NB4 (cell line): ENCODE results near the gene YIPF2.

Source experiments
- DNase-seq: peaks from one replicate; pipeline ENCODE4 v3.0.0; 2010; ENCODE audit warnings: low read depth
- H3K4me3 ChIP-seq: one replicate; pipeline ENCODE4 v1.5.1; 2011; ENCODE audit warnings: mild to moderate bottlenecking, low read depth, low read length, moderate library complexity
- MYC ChIP-seq: IDR thresholded peaks from 2 replicates; pipeline ENCODE4 v1.6.1; 2011; ENCODE audit warnings: low read depth, low read length
- POLR2A ChIP-seq: IDR thresholded peaks from 2 replicates; pipeline ENCODE4 v1.6.1; 2011; ENCODE audit warnings: mild to moderate bottlenecking; ENCODE audit not compliant: insufficient read length; ENCODE audit errors: extremely low read depth
- TF ChIP-seq, protein P1 (sequence below): IDR thresholded peaks from 2 replicates; pipeline ENCODE4 v1.6.1; 2011; ENCODE audit warnings: low read depth, low read length
- TF ChIP-seq, protein P2 (sequence below): IDR thresholded peaks from one replicate; pipeline ENCODE4 v1.5.1; 2012; ENCODE audit warnings: low read depth, low read length

The YIPF2 gene

DNA sequence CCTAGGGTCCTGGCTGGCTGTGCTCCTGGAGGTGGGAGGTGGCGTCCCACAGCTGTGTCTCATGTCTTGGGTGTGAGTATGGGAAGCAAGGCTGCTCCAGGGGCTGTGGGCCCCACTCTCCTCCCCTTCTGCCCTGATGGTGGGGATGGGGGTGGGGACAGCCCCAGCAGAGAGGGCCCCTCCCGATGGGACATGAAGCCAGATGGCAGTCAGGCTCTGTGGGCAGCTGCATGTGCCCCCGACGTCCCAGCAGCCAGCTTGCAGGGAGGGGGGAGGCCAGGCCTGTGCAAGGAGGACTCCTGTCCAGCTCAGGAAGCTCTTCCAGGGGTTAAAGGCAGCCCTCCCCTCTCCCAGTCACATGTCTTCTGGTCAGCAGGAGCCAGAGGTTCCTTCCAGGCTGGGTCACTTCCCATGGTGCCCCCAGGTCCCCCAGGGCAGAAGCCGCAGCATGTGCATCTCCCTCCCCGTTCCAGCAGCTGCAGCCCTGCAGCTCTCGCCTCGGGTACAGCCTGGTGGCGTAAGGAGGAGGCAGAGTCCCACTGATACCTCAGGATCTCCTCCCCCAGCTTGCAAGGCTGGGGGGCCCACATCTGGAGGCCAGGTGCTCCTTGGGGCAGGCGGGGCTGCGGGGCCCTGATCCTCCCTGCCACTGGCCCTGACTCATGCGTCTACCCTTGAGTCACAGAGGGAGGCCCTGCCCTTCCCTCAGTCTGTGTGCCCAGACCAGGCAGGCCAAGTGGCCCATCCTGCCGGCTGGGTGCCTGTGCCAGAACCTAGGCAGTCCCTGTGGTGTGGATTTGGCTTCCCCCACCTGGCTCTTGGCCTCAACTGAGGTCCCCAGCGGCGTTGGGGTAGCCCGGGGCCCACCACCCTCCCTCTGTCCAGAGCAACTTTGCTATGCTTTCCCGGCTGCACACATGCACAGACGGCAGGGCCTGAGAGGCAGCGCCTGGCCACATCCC is 13.0 kb downstream of the YIPF2 start:
- TF ChIP-seq MYC (no peak), POLR2A (no peak)
- TF ChIP-seq, protein P1, sequence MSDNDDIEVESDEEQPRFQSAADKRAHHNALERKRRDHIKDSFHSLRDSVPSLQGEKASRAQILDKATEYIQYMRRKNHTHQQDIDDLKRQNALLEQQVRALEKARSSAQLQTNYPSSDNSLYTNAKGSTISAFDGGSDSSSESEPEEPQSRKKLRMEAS = no peak
- TF ChIP-seq, protein P2, sequence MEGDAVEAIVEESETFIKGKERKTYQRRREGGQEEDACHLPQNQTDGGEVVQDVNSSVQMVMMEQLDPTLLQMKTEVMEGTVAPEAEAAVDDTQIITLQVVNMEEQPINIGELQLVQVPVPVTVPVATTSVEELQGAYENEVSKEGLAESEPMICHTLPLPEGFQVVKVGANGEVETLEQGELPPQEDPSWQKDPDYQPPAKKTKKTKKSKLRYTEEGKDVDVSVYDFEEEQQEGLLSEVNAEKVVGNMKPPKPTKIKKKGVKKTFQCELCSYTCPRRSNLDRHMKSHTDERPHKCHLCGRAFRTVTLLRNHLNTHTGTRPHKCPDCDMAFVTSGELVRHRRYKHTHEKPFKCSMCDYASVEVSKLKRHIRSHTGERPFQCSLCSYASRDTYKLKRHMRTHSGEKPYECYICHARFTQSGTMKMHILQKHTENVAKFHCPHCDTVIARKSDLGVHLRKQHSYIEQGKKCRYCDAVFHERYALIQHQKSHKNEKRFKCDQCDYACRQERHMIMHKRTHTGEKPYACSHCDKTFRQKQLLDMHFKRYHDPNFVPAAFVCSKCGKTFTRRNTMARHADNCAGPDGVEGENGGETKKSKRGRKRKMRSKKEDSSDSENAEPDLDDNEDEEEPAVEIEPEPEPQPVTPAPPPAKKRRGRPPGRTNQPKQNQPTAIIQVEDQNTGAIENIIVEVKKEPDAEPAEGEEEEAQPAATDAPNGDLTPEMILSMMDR = no peak
- peak; percentile 36 for DNase-seq
- H3K4me3 ChIP-seq = no peak overlapping the region

DNA sequence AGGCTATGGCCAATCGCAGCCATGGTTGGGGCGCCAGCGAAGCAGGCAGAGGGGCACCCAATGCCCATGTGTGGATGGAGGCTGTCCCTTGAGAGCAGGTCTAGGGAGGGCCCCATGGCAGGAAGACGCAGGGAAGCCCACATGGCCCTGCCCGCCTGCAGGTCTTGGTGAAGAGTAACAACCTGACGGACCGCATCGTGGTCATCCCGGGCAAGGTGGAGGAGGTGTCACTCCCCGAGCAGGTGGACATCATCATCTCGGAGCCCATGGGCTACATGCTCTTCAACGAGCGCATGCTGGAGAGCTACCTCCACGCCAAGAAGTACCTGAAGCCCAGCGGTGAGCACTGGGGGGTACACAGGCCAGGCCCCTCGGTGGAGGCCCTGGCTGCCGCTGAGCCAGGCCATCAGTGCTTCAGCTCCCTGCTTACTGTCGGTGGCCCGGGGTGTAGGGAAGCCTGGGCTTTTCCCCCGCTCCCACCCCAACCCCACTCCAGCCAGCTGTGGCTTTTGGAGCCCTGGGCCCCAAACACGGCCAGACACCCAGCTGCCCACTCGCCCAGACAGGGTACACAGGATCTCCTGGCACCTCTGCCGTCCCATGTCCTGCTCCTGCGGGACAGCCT is 14.6 kb downstream of the YIPF2 start:
- no peak overlapping the region for H3K4me3 ChIP-seq
- no peak for DNase-seq
- TF ChIP-seq MYC (no peak), POLR2A (no peak)

DNA sequence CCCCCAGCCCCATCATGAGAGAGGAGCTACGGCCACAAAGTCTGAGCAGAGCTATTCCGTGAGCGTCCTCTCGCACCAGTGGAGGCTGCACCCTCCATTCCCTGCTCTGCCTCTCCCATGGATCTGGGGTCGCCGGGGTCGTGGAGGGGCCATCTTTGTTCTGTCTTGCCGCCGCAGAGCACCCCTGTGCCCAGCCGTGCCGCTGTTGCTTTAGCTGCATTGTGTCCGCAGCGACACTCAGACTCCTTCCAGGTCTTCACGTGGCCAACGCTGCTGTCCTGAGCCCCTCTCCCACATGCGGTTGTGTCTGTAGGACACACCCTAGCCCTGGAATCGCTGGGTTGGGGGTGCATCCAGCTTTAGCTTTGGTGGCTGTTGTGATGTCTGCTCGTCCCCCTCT is 15.8 kb downstream of the YIPF2 start:
- DNase-seq = no peak
- TF ChIP-seq POLR2A (no peak), MYC (no peak)
- TF ChIP-seq, protein P1 = no peak
- TF ChIP-seq, protein P2 = no peak
- H3K4me3 ChIP-seq = no peak overlapping the region

DNA sequence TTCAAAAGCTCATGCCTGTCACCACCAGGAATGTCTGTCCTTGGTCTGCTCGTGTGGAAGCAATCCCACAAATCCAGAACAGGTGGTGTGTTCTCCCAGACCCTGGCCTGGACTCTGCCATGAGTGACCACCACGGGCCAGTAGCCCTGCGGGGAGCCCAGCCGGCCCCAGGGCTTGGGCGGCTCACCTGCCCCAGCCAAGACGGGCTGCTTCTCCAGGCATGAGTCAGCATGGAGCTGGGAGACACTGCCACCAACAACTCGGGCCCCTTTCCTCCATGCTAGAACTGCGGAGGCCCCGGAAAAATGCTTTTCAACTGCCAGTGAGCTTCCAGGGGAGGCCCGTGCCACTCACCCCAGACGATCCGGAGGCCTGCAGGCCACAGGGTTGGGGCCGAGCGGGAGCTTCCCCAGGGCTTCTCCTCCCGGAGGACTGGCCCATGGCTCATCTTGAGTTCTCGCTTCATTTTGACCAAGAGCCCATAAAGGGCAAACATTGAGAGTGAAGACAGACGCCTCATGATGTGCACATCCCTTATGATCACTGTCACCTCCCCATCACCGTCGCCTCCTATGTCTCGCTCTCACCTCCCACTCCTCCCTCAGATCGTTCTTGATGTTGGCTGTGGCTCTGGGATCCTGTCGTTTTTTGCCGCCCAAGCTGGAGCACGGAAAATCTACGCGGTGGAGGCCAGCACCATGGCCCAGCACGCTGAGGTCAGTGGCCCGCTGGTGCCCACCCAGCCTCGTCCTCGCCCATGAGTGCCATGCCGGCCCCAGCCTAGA is 16.7 kb downstream of the YIPF2 start:
- TF ChIP-seq POLR2A (no peak), MYC (no peak)
- H3K4me3 ChIP-seq = no peak overlapping the region
- DNase-seq = no peak

DNA sequence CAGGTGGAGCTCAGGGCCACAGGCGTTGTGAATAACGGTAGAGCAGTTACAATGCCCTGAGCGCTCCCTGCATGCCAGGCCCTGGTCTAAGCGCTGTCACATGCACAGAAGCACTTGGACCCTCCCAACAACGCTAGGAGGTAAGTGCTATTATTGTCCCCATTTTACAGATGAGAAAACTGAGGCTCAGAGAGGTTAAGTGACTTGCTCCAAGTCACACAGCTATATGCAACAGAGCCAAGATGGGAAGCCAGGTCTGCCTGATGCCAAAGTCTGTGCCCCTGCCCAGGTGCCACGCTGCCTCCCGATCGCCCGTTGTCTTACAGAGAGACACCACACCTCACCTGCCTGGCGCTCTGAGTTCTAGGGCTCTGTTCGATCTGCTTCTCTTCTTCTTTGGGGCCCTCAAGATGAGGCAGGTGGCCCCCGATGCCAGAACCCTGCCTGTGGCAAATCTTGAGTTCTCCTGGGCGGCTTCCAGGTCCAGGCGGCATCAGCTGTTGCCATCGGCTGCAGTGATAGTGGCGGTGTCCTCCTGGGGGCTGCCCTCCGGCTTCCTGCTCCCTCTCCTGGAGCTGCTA is 20.0 kb downstream of the YIPF2 start:
- TF ChIP-seq, protein P2 = no peak
- TF ChIP-seq MYC = no peak
- TF ChIP-seq POLR2A = no peak
- TF ChIP-seq, protein P1 = no peak
- no peak overlapping the region for H3K4me3 ChIP-seq
- no peak for DNase-seq

DNA sequence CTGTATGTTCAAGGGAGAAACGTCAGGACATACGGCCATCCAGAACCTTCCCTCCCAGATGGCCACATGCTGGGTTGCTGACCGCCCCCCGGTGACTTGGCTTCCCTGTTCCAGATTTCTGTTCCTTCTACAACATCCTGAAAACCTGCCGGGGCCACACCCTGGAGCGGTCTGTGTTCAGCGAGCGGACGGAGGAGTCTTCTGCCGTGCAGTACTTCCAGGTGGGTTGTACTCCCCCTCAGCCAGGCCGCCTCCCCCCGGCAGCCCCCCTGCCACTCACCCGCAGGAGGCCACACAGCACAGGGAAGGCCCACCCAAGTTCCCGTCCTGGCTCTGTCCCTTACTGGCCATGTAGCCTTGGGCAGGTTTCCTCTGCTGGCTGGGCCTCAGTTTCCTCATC is 20.5 kb downstream of the YIPF2 start:
- H3K4me3 ChIP-seq = no peak overlapping the region
- TF ChIP-seq, protein P2 = no peak
- TF ChIP-seq, protein P1 = no peak
- TF ChIP-seq POLR2A (no peak), MYC (no peak)
- no peak for DNase-seq
